ENCODE results near the gene CNTNAP2.

Gene CNTNAP2

DNA sequence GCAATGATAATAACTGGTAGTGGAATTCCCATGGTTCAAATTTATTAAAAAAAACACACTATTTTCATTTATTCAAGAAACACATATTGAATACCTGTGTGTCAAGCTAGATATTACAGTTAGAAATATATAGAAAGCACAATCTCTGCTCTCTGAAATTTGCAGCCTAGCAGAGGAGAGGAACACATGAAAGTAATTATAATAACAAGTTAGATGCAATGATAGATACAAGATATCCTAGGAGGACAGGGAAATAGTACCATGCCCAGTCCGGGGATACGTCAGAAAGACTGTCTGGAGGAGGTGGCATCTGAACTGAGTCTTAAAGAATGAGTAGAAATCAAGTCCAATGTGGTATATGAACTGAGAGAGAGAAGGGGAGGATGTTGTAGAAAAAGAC lies 1988.3 kb downstream of the CNTNAP2 start:
- Histone ChIP-seq H3K4me3 (ENCODE audit: low read length) (no peak overlapping the region), H3K4me1 (ENCODE audit: control insufficient read depth, insufficient read depth, low read length) (no peaks in the 10 kb centered on the region), H3K27me3 (replicated peaks; ENCODE audit: control insufficient read depth, insufficient read depth, low read length) (no peaks in the 10 kb centered on the region), H3K9me3 (ENCODE audit: control insufficient read depth, low read length) (no peaks in the 10 kb centered on the region), H3K9ac (ENCODE audit: low read length) (no peak overlapping the region), H3K36me3 (ENCODE audit: control insufficient read depth, insufficient read depth, low read length, severe bottlenecking) (no peaks in the 10 kb centered on the region)
- DNase-seq (ENCODE audit: low read depth): no peak

- H3K36me3 ChIP-seq (ENCODE audit: control insufficient read depth, insufficient read depth, low read length, severe bottlenecking): no peaks in the 10 kb centered on the region
- DNase-seq (ENCODE audit: low read depth): no peak
- no peaks in the 10 kb centered on the region for H3K9me3 ChIP-seq (ENCODE audit: control insufficient read depth, low read length)
- no peak overlapping the region for H3K9ac ChIP-seq (ENCODE audit: low read length)
- no peak overlapping the region for H3K4me3 ChIP-seq (ENCODE audit: low read length)
- H3K4me1 ChIP-seq (ENCODE audit: control insufficient read depth, insufficient read depth, low read length): no peaks in the 10 kb centered on the region
- H3K27me3 ChIP-seq (replicated peaks; ENCODE audit: control insufficient read depth, insufficient read depth, low read length): no peaks in the 10 kb centered on the region
Measured at GRCh38 chr7:148105853-148106252, 1989.3 kb downstream of the CNTNAP2 start.

- H3K9ac ChIP-seq (ENCODE audit: low read length): no peak overlapping the region
- H3K9me3 ChIP-seq (ENCODE audit: control insufficient read depth, low read length): no peaks in the 10 kb centered on the region
- H3K36me3 ChIP-seq (ENCODE audit: control insufficient read depth, insufficient read depth, low read length, severe bottlenecking): no peaks in the 10 kb centered on the region
- H3K4me1 ChIP-seq (ENCODE audit: control insufficient read depth, insufficient read depth, low read length): no peaks in the 10 kb centered on the region
- H3K27me3 ChIP-seq (replicated peaks; ENCODE audit: control insufficient read depth, insufficient read depth, low read length): no peaks in the 10 kb centered on the region
- no peak for DNase-seq (ENCODE audit: low read depth)
- H3K4me3 ChIP-seq (ENCODE audit: low read length): no peak overlapping the region
Measured at GRCh38 chr7:148107443-148108127, 1991.0 kb downstream of the CNTNAP2 start.

- H3K9ac ChIP-seq (ENCODE audit: low read length): no peak overlapping the region
- no peaks in the 10 kb centered on the region for H3K27me3 ChIP-seq (replicated peaks; ENCODE audit: control insufficient read depth, insufficient read depth, low read length)
- no peak overlapping the region for H3K4me3 ChIP-seq (ENCODE audit: low read length)
- H3K36me3 ChIP-seq (ENCODE audit: control insufficient read depth, insufficient read depth, low read length, severe bottlenecking): no peaks in the 10 kb centered on the region
- no peaks in the 10 kb centered on the region for H3K9me3 ChIP-seq (ENCODE audit: control insufficient read depth, low read length)
- H3K4me1 ChIP-seq (ENCODE audit: control insufficient read depth, insufficient read depth, low read length): no peaks in the 10 kb centered on the region
- peak; percentile 11 for DNase-seq (ENCODE audit: low read depth)
Measured at GRCh38 chr7:148108381-148108780, 1991.8 kb downstream of the CNTNAP2 start.

GRCh38 chr7:148110097-148110868 lies 1993.7 kb downstream of the CNTNAP2 start:
- Histone ChIP-seq H3K27me3 (replicated peaks; ENCODE audit: control insufficient read depth, insufficient read depth, low read length) (no peaks in the 10 kb centered on the region), H3K9me3 (ENCODE audit: control insufficient read depth, low read length) (no peaks in the 10 kb centered on the region), H3K4me1 (ENCODE audit: control insufficient read depth, insufficient read depth, low read length) (no peaks in the 10 kb centered on the region), H3K36me3 (ENCODE audit: control insufficient read depth, insufficient read depth, low read length, severe bottlenecking) (no peaks in the 10 kb centered on the region), H3K9ac (ENCODE audit: low read length) (no peak overlapping the region), H3K4me3 (ENCODE audit: low read length) (no peak overlapping the region)
- DNase-seq (ENCODE audit: low read depth): no peak

DNA sequence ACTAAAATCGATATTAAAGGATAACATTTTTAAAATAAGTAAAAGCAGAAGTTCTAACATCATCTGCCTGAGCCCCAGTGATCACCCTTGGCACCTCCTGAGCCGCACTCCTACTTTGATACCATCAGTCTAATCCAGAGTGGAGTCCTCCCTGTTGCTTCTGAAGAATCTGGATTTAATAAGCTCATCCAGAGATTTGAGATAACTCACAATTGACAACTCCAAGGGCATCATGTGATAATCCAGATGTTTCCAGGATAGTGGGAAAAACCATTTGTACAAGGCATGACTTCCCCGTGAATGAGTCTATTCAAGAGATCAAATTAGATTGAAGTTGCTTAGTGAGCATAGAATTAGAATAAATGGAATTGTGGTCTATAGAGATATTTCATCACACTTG lies 1998.2 kb downstream of the CNTNAP2 start:
- Histone ChIP-seq H3K27me3 (replicated peaks; ENCODE audit: control insufficient read depth, insufficient read depth, low read length) (no peaks in the 10 kb centered on the region), H3K36me3 (ENCODE audit: control insufficient read depth, insufficient read depth, low read length, severe bottlenecking) (no peaks in the 10 kb centered on the region), H3K9me3 (ENCODE audit: control insufficient read depth, low read length) (no peaks in the 10 kb centered on the region), H3K9ac (ENCODE audit: low read length) (no peak overlapping the region), H3K4me1 (ENCODE audit: control insufficient read depth, insufficient read depth, low read length) (no peaks in the 10 kb centered on the region), H3K4me3 (ENCODE audit: low read length) (no peak overlapping the region)
- no peak for DNase-seq (ENCODE audit: low read depth)

DNA sequence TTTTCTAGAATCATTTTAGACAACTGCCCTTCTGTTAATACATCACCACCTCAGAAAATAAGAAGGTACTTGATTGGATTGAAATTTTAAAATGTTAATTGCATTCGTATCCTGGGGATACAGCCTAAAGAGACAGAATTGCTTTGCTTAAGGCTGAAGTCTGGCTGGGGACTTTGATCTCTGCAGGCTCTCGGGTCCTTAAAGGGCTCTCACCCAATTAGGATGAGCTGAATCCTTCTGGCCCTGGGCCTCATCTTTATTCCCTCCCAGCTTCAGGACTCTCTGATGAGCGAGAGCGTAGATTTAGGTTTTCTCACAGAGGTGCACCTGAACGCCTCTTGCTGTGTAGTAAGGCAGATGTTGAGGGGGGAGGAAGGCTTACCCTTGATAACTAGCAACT lies 1998.7 kb downstream of the CNTNAP2 start:
- Histone ChIP-seq H3K4me3 (ENCODE audit: low read length) (no peak overlapping the region), H3K27me3 (replicated peaks; ENCODE audit: control insufficient read depth, insufficient read depth, low read length) (no peaks in the 10 kb centered on the region), H3K9me3 (ENCODE audit: control insufficient read depth, low read length) (no peaks in the 10 kb centered on the region), H3K9ac (ENCODE audit: low read length) (no peak overlapping the region), H3K4me1 (ENCODE audit: control insufficient read depth, insufficient read depth, low read length) (no peaks in the 10 kb centered on the region), H3K36me3 (ENCODE audit: control insufficient read depth, insufficient read depth, low read length, severe bottlenecking) (no peaks in the 10 kb centered on the region)
- DNase-seq (ENCODE audit: low read depth): no peak

DNA sequence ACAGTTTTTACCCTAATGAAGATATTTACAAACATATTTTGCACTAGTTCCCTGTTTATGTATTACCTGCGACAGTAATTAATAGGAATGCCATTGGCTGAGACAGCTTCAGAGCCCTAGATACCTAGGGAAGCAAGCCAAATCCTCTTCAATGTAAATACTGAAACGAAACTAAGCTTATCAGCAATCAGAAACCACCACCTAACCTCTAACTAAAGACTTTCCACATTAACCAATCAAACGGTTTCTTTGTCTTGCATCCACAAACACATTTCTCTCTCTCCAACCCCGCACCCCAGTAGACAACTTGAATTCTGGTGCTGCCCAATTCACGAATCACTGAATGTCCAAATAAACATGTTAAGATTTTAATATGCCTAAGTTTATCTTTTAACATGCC lies 1999.6 kb downstream of the CNTNAP2 start:
- no peaks in the 10 kb centered on the region for H3K27me3 ChIP-seq (replicated peaks; ENCODE audit: control insufficient read depth, insufficient read depth, low read length)
- H3K9me3 ChIP-seq (ENCODE audit: control insufficient read depth, low read length): no peaks in the 10 kb centered on the region
- no peaks in the 10 kb centered on the region for H3K4me1 ChIP-seq (ENCODE audit: control insufficient read depth, insufficient read depth, low read length)
- no peak overlapping the region for H3K9ac ChIP-seq (ENCODE audit: low read length)
- no peak for DNase-seq (ENCODE audit: low read depth)
- no peak overlapping the region for H3K4me3 ChIP-seq (ENCODE audit: low read length)
- no peaks in the 10 kb centered on the region for H3K36me3 ChIP-seq (ENCODE audit: control insufficient read depth, insufficient read depth, low read length, severe bottlenecking)

DNA sequence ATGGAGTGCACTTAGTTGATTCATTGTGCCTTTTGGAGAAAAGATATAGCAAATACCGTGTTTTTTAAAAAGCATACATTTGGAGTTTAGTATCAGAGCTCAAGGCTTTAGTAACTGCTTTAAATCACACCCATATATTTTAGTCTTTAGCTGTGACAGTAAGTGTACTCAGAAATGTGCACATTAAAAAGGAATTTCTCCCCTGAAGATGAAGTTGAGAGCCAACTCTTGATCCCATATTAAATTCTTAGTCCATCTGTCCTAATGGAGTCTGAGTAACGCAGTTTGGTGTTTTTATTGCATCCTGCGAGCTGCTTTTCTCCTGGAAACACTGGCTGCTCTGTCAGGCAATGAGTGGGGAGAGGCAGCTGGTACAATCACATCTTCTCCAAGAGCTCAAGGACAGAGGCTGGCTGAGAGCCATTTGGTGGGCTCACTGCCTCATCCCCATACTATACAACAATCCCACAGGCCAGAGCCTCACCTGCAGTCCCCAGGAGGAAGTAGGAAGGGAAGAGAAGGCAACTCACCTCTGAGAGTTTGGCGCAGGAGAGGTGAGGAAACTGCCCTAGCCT lies 2000.3 kb downstream of the CNTNAP2 start:
- no peak overlapping the region for H3K4me3 ChIP-seq (ENCODE audit: low read length)
- no peaks in the 10 kb centered on the region for H3K36me3 ChIP-seq (ENCODE audit: control insufficient read depth, insufficient read depth, low read length, severe bottlenecking)
- H3K27me3 ChIP-seq (replicated peaks; ENCODE audit: control insufficient read depth, insufficient read depth, low read length): no peaks in the 10 kb centered on the region
- H3K9me3 ChIP-seq (ENCODE audit: control insufficient read depth, low read length): no peaks in the 10 kb centered on the region
- no peak for DNase-seq (ENCODE audit: low read depth)
- H3K4me1 ChIP-seq (ENCODE audit: control insufficient read depth, insufficient read depth, low read length): no peaks in the 10 kb centered on the region
- no peak overlapping the region for H3K9ac ChIP-seq (ENCODE audit: low read length)

- no peaks in the 10 kb centered on the region for H3K9me3 ChIP-seq (ENCODE audit: control insufficient read depth, low read length)
- H3K27me3 ChIP-seq (replicated peaks; ENCODE audit: control insufficient read depth, insufficient read depth, low read length): no peaks in the 10 kb centered on the region
- H3K4me3 ChIP-seq (ENCODE audit: low read length): no peak overlapping the region
- H3K36me3 ChIP-seq (ENCODE audit: control insufficient read depth, insufficient read depth, low read length, severe bottlenecking): no peaks in the 10 kb centered on the region
- H3K9ac ChIP-seq (ENCODE audit: low read length): no peak overlapping the region
- DNase-seq (ENCODE audit: low read depth): no peak
- H3K4me1 ChIP-seq (ENCODE audit: control insufficient read depth, insufficient read depth, low read length): no peaks in the 10 kb centered on the region
Measured at GRCh38 chr7:148118371-148118770, 2001.8 kb downstream of the CNTNAP2 start.

- no peak overlapping the region for H3K4me3 ChIP-seq (ENCODE audit: low read length)
- H3K4me1 ChIP-seq (ENCODE audit: control insufficient read depth, insufficient read depth, low read length): no peaks in the 10 kb centered on the region
- H3K9ac ChIP-seq (ENCODE audit: low read length): no peak overlapping the region
- H3K9me3 ChIP-seq (ENCODE audit: control insufficient read depth, low read length): no peaks in the 10 kb centered on the region
- H3K36me3 ChIP-seq (ENCODE audit: control insufficient read depth, insufficient read depth, low read length, severe bottlenecking): no peaks in the 10 kb centered on the region
- no peak for DNase-seq (ENCODE audit: low read depth)
- no peaks in the 10 kb centered on the region for H3K27me3 ChIP-seq (replicated peaks; ENCODE audit: control insufficient read depth, insufficient read depth, low read length)
Measured at GRCh38 chr7:148121401-148121800, 2004.8 kb downstream of the CNTNAP2 start.

All from adipocyte (in vitro differentiated cells).